DMS 273 treated with DMSO at 0.1 percent for 48 hours (cell line): Measurements from ENCODE around the gene PTPRK.

Experiments used
- DNase-seq: peaks from one replicate; lab custom pipeline; 2025; lab: John Stamatoyannopoulos, UW

The PTPRK gene

GRCh38 chr6:128131036-128131435 is 389.4 kb downstream of the PTPRK start:
- no peak for DNase-seq

DNA sequence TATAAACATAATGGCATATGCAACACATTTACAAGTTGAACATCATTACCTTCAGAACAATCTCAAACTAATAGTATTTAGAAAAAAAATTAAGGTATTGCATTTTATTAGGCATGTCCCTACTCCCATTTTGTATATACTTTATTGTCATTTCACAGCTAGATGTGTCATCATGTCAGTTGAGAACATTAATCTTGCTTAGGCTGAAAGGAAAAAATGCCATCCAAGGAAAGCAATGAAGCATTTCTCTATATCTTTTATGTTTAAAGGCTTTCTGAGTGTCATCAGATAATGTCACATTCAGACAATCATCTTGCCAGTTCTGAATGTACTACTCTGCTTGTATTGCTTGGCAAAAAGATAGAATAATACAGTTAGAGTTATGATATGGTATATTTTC is 390.7 kb downstream of the PTPRK start:
- no peak for DNase-seq

DNA sequence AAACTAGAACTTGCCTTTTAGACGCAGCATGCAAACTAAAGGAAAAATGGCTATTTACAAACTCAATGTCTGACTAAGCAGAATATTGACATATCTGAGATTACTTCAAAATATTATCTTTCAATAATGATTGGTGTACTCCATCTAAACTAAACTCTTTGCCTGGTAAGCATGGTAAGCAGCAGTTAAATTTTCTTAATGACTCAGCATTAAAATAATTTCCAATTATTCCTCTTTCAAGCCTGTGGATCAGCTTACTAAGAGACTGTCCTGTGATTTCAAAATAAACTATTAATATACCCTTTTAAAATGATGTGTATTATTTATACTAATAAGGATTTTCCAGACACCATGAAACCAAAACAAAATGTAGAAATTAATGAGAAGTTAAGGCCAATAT is 392.7 kb downstream of the PTPRK start:
- DNase-seq, result no peak

GRCh38 chr6:128124713-128125112 is 395.7 kb downstream of the PTPRK start:
- DNase-seq, result no peak

DNA sequence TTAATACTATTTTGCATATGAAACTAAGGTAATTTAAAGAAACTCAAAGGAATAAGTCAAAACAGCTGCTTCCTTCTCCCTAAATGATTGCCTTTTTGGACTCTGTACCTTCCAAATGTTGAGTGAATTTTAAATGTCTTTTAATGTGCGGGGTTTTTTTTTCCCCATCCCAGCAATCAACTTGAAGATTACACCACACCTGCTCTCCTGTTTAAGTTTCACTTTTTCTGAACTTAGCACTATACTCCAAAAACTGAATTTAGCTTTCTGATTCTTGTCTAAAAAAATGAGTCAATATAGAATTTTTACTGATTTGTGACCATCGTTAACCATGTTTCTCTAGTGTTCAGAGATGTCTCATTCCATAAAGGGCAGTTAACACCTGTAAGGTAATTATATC is 398.8 kb downstream of the PTPRK start:
- DNase-seq, result no peak

DNA sequence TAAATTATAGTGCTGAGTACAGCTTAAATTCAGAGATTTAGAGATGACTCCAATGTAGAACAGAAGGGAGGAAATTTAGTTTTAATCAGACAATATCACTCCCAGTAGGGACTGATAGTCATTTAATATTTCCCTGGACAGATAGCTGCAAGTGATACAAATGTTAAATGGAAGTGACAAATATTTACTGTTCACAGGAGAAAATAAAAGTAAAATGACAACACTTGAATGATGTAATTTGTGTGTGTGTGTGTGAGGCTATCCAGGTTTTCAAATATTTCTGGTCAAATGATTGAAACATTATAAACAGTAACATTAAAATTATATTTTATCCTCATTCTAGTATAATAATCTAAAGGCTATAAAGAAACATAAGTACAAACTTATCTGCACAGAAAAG is 399.2 kb downstream of the PTPRK start:
- DNase-seq, result no peak

GRCh38 chr6:128118401-128118800 is 402.0 kb downstream of the PTPRK start:
- DNase-seq, result no peak

GRCh38 chr6:128117916-128118315 is 402.5 kb downstream of the PTPRK start:
- DNase-seq, result no peak

- DNase-seq, result no peak
Observed at GRCh38 chr6:128114164-128114563, 406.2 kb downstream of the PTPRK start.

DNA sequence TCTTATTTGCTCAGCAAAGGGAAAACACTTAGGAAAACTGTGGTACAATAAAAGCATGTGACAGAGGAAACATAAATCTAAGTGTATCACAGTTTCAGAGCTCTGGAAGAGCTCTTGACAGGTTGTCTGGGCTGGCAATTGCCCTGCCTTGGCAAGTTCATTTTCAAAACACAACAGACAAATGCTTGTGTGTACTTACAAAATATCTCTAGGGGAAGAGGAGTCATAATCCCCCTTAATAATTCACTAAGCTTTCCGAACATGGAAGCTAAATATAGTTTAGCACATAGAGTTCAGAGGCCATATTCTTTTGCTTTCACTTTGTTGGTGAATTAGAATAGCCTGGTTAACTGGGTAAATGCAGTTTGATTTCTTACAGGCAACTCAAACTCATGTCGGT is 407.9 kb downstream of the PTPRK start:
- no peak for DNase-seq

DNA sequence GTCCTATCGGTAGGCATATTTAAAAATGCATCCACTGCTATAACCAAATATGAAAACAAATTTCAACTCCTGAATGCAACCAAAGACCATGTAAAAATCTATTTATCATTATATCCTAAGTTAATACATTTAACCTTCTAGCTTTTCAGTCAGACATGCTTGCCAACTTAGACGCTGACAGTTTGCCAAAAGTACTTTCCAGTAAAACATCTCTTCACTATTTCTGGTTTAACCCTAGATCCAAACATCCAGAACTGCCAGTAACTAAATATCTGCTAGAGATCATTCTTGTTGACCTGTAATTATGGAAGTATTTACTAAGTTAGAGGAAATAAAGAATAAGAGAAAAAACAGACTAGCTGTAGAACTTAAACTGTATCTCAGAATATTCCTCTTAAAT is 409.3 kb downstream of the PTPRK start:
- DNase-seq, result no peak

DNA sequence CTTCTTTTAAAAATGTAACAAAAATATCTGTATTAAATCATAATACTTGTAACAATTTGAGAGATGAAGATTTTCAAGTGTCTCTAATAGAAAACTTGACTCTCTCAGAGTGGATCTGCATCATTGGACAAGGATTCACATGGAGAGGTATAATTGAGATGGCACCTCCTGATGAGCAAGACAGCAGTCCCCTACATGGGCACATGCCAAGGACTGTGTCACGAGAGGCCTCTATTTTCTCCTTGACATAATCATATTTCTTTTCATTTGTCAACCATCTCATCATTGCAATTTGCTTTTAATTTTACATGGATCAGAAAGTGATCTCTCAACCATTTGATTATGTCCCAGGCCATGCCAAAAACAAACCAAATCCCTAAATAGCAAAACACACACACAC is 412.7 kb downstream of the PTPRK start:
- no peak for DNase-seq

GRCh38 chr6:128099571-128100197 is 420.7 kb downstream of the PTPRK start:
- DNase-seq, result no peak

- DNase-seq, result no peak
Observed at GRCh38 chr6:128098000-128098581, 422.3 kb downstream of the PTPRK start.

DNA sequence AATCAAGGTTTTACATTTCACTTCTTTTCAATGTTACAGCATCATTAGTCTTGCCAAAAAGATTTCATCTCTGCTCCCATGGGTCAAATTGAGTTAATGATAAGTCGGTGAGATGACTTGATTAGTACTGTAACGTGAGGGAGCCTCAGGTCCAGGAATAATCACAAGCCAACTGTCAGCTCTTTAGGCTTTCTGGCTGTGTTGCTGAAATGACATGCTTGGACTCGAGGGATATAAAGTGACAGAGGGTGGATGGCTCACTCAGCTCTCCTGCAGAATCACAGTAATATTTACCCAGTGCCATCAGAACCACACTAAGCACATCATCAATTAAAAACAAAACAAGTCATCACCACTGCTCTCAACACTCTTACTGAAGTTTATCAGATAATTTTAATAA is 423.4 kb downstream of the PTPRK start:
- DNase-seq, result no peak

GRCh38 chr6:128095362-128095761 is 425.0 kb downstream of the PTPRK start:
- DNase-seq, result no peak

- no peak for DNase-seq
Observed at GRCh38 chr6:128079021-128079420, 441.4 kb downstream of the PTPRK start.

GRCh38 chr6:128078276-128078675 is 442.1 kb downstream of the PTPRK start:
- no peak for DNase-seq

DNA sequence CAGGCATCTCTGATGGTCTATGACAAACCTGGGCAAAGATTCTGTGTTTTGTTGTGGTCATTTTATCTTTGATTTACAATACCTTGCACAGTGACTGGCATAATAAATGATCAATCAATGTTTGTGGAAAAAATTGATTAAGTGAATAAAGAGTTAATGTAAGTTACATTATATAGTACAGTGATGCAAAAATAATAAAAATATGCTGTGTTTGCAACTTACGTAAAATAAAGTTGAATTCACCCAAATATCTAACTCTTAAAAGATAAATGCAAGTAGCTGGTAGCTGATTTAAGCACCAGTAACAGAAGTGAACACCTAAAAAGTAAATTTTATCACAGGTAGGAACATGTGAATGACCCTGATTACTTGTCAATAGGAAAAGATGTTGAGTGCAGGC is 443.6 kb downstream of the PTPRK start:
- DNase-seq, result no peak

- no peak for DNase-seq
Observed at GRCh38 chr6:128074567-128074966, 445.8 kb downstream of the PTPRK start.

DNA sequence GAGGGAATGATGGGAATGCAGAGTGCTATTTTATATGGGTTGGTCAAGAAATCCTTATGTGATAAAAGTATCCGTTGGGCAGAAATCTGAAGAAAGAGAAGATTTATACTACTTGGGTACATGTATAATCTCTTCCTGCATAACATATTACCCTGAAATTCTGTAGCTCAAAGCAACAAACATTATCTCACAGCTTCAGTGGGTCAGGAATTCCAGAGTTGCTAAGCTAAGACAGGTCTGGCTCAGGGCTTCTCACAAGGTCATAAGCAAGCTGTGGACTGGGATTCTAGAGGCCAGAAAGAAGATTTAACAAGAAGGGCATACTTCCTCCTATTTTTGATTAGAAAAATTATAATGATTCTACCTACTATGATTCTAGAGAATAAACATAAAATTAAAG is 447.0 kb downstream of the PTPRK start:
- DNase-seq, result no peak

DNA sequence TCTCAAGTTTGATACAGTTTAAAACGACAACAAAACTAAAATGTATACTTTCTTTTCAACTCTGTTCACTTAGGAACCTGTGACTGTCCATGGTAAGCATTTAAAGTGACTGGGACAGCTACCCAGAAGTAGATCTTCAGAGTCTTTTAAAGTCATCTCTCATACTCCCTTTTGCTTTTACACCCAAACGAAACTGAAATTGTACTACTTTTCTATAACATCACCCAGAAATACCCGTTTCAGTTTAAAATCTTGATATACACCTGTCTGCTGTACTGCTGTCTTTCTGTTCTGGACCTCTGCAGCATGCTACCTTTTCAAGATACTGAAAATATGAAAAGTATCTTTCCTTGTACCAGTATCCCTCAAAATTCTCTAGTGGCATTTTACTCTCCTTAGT is 449.2 kb downstream of the PTPRK start:
- DNase-seq, result no peak

DNA sequence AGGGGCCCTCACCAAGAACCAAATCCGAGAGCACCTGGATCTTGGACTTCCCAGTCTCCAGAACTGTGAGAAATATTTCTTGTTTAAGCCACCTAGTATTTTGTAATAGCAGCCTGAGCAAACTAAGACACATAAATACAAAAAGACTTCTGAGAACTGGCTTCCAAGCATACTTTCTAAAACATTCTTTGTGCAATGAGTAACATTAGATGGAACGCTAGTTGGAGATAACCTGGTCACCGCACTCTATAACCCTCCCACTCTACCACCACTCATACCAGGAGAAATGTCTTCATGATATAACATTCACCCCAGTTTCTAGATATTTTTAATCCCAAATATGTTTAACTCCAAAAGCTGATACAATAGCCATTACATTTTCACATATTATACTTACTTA is 450.0 kb downstream of the PTPRK start:
- DNase-seq, result no peak

DNA sequence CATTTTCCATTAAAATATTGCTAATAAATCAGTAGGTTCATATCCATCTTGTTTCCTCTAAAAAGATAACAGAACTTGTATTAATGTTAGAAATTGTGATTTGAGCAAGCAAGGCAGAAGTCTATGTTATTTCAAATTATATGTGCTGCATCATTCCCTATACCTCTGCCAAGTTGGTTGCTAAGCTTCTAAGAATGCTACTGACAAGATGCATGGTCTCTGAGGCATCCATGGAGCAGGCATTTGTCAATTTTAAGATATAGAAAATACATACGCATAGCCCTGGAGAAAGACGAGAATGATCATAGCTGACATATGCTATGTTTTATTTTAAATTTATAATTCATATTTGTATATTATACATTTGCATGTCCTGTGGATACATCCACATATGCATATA is 451.2 kb downstream of the PTPRK start:
- no peak for DNase-seq
